HCT116 (cell line): ENCODE measurements around the gene NUCB1. TPM values are rescaled to one million over a fixed set of nuclear protein-coding genes. Genes with fewer than 3 reads are reported as not detected.

Experiments used
- ATAC-seq: fragments of 200-7000 bp; cut with Tn5 transposase; 2 replicates; pipeline ENCODE4 v1.9.1; 2020; ENCODE audit warnings: mild to moderate bottlenecking, moderate library complexity
- BruUV-seq: library from RNA; stranded (reverse); fragments of 400-500 nt; replicated peaks from 2 replicates; lab custom pipeline; 2021; lab: Mats Ljungman, UMichigan
- CTCF ChIA-PET: fragments of 300-600 bp; sonication (Branson Sonifier 250); formaldehyde crosslinking; loops from one replicate; lab custom pipeline; 2021; ENCODE audit warnings: antibody characterized with exemption; lab: Charles Lee
- POLR2A ChIA-PET: fragments of 300-600, 350-600 bp; sonication (Branson Sonifier 250); formaldehyde crosslinking; loops from one replicate; lab custom pipeline; 2021; ENCODE audit warnings: antibody characterized with exemption; lab: Charles Lee
- RAD21 ChIA-PET, 2 experiments: fragments of 300-600 bp; sonication (Branson Sonifier 250); formaldehyde crosslinking; loops; one replicate each; lab custom pipeline; 2023; ENCODE audit warnings: low total read pairs in 2 of 2; ENCODE audit not compliant: uncharacterized antibody in 2 of 2, unreplicated experiment in 2 of 2, low non-redundant PET in 1 of 2; lab: Charles Lee
- DNase-seq: peaks from one replicate; pipeline ENCODE4 v3.0.0-alpha.2; 2010; ENCODE audit warnings: low read depth, low spot score
- H2AFZ ChIP-seq: fragments of 200-600 bp; shearing (Covaris generic), sonication (generic); 2 replicates; pipeline ENCODE4 v1.6.1; 2017; ENCODE audit warnings: low read depth, mixed run types, mixed read lengths, antibody characterized with exemption, low read length; ENCODE audit not compliant: poor library complexity, severe bottlenecking
- H3K27ac ChIP-seq: 2 replicates; pipeline ENCODE4 v1.5.1; 2012; ENCODE audit warnings: low read depth, low read length
- H3K27me3 ChIP-seq: fragments of 200-600 bp; sonication (generic); 2 replicates; pipeline ENCODE4 v1.6.1; 2016; ENCODE audit warnings: mixed run types, low read length, mixed read lengths; ENCODE audit not compliant: insufficient read depth
- H3K36me3 ChIP-seq, 2 experiments: fragments of 200-500 bp in 1 of 2; fragments of 200-600 bp in 1 of 2; sonication (Bioruptor generic) in 1 of 2; sonication (generic) in 1 of 2; 2 replicates each; pipeline versions ENCODE4 v1.5.1 to v1.6.1; 2014 to 2016; ENCODE audit warnings: low read length in 2 of 2, inconsistent platforms in 1 of 2, mixed read lengths in 1 of 2, mixed run types in 1 of 2; ENCODE audit not compliant: insufficient read depth in 2 of 2, control insufficient read depth in 1 of 2
- H3K4me1 ChIP-seq, 2 experiments: fragments of 200-600 bp in 1 of 2; sonication (generic) in 1 of 2; 2 replicates each; pipeline versions ENCODE4 v1.5.1 to v1.6.1; 2012 to 2017; ENCODE audit warnings: low read length in 2 of 2, inconsistent platforms in 1 of 2, mild to moderate bottlenecking in 1 of 2, mixed read lengths in 1 of 2, mixed run types in 1 of 2, moderate library complexity in 1 of 2; ENCODE audit not compliant: insufficient read depth in 2 of 2, control insufficient read depth in 1 of 2
- H3K4me2 ChIP-seq: fragments of 200-600 bp; sonication (generic); 2 replicates; pipeline ENCODE4 v1.6.1; 2017; ENCODE audit warnings: mixed run types, low read length, mixed read lengths
- H3K4me3 ChIP-seq, 2 experiments: fragments of 200-600 bp in 1 of 2; sonication (generic) in 1 of 2; replicated peaks in 1 of 2; 2 replicates each; pipeline ENCODE4 v1.5.1; 2011 to 2016; ENCODE audit warnings: low read length in 2 of 2, control low read depth in 1 of 2, low read depth in 1 of 2, mild to moderate bottlenecking in 1 of 2, mixed read lengths in 1 of 2, mixed run types in 1 of 2
- H3K79me2 ChIP-seq: fragments of 200-600 bp; sonication (generic); 2 replicates; pipeline ENCODE4 v1.6.1; 2017; ENCODE audit warnings: mild to moderate bottlenecking, mixed run types, low read length, moderate library complexity, mixed read lengths; ENCODE audit not compliant: insufficient read depth
- H3K9ac ChIP-seq: fragments of 200-600 bp; sonication (generic); 2 replicates; pipeline ENCODE4 v1.6.1; 2016; ENCODE audit warnings: low read length, mixed read lengths
- H3K9me2 ChIP-seq: fragments of 200-600 bp; sonication (generic), shearing (Covaris generic); 2 replicates; pipeline ENCODE4 v1.6.1; 2017; ENCODE audit warnings: mixed run types, mild to moderate bottlenecking, moderate library complexity; ENCODE audit not compliant: insufficient read depth
- H3K9me3 ChIP-seq, 2 experiments: fragments of 200-500 bp in 1 of 2; fragments of 200-600 bp in 1 of 2; sonication (Bioruptor generic) in 1 of 2; sonication (generic) in 1 of 2; 2 replicates each; pipeline ENCODE4 v1.6.1; 2014 to 2017; ENCODE audit warnings: low read length in 2 of 2, mixed read lengths in 2 of 2, inconsistent platforms in 1 of 2, low read depth in 1 of 2, mild to moderate bottlenecking in 1 of 2, mixed run types in 1 of 2, moderate library complexity in 1 of 2; ENCODE audit not compliant: control insufficient read depth in 1 of 2, insufficient read depth in 1 of 2
- H4K20me1 ChIP-seq: fragments of 200-600 bp; sonication (generic), shearing (Covaris generic); 2 replicates; pipeline ENCODE4 v1.6.1; 2017; ENCODE audit warnings: mixed run types, mild to moderate bottlenecking, moderate library complexity; ENCODE audit not compliant: insufficient read depth
- CBX3 ChIP-seq: IDR thresholded peaks from 2 replicates; pipeline ENCODE4 v1.6.1; 2012; ENCODE audit warnings: low read depth
- CTCF ChIP-seq, 3 experiments: fragments of 200-600 bp in 1 of 3; sonication (generic) in 1 of 3; IDR thresholded peaks in 2 of 3; conservative IDR thresholded peaks in 1 of 3; 2 replicates each; pipeline ENCODE4 v1.5.1; 2012 to 2017; ENCODE audit warnings: low read depth in 2 of 3, low read length in 2 of 3, antibody characterized with exemption in 1 of 3, borderline replicate concordance in 1 of 3, control low read depth in 1 of 3, mild to moderate bottlenecking in 1 of 3, mixed read lengths in 1 of 3, mixed run types in 1 of 3, moderate library complexity in 1 of 3; ENCODE audit not compliant: insufficient read depth in 1 of 3
- FOSL1 ChIP-seq: IDR thresholded peaks from 2 replicates; pipeline ENCODE4 v1.6.1; 2012; ENCODE audit warnings: low read depth
- JUND ChIP-seq: IDR thresholded peaks from 2 replicates; pipeline ENCODE4 v1.6.1; 2012
- POLR2AphosphoS5 ChIP-seq: IDR thresholded peaks from 2 replicates; pipeline ENCODE4 v1.6.1; 2011; ENCODE audit warnings: mild to moderate bottlenecking, low read depth, low read length, moderate library complexity
- RAD21 ChIP-seq: IDR thresholded peaks from 2 replicates; pipeline ENCODE4 v1.6.1; 2012; ENCODE audit warnings: low read depth, mild to moderate bottlenecking
- SIN3A ChIP-seq: IDR thresholded peaks from 2 replicates; pipeline ENCODE4 v1.6.1; 2012; ENCODE audit warnings: low read depth
- SP1 ChIP-seq: IDR thresholded peaks from 2 replicates; pipeline ENCODE4 v1.6.1; 2012; ENCODE audit warnings: low read depth
- TCF7L2 ChIP-seq: IDR thresholded peaks from 2 replicates; pipeline ENCODE4 v1.7.0; 2011; ENCODE audit warnings: borderline replicate concordance, inconsistent platforms; ENCODE audit not compliant: insufficient read depth, insufficient read length; ENCODE audit errors: extremely low read depth
- YY1 ChIP-seq: IDR thresholded peaks from 2 replicates; pipeline ENCODE4 v1.6.1; 2011; ENCODE audit warnings: low read length, low read depth, moderate library complexity, mild to moderate bottlenecking; ENCODE audit not compliant: insufficient replicate concordance; ENCODE audit errors: extremely low read depth
- ZFX ChIP-seq: fragments of 450-650 bp; IDR thresholded peaks from 2 replicates; pipeline ENCODE4 v1.6.1; 2017
- ZNF274 ChIP-seq: fragments of 200-500 bp; sonication (Bioruptor generic); IDR thresholded peaks from 2 replicates; pipeline ENCODE4 v1.6.1; 2014; ENCODE audit warnings: mild to moderate bottlenecking, low read depth, low read length, inconsistent platforms
- intact Hi-C: fragments of 100-400 bp; cut with micrococcal nuclease; formaldehyde crosslinking; loops from 2 replicates; pipeline ENCODE4 v1.10.0; 2022
- total RNA-seq: library from RNA; stranded (reverse); gene quantifications from one replicate; pipeline ENCODE4 v1.2.1, GENCODE V29; 2021; ENCODE audit not compliant: unreplicated experiment
- TF ChIP-seq, protein P1 (sequence below): IDR thresholded peaks from 2 replicates; pipeline ENCODE4 v1.6.1; 2012; ENCODE audit warnings: low read depth

NUCB1 gene
- total RNA-seq, 1 experiment from 2014 or later, result 88.8 TPM

DNA sequence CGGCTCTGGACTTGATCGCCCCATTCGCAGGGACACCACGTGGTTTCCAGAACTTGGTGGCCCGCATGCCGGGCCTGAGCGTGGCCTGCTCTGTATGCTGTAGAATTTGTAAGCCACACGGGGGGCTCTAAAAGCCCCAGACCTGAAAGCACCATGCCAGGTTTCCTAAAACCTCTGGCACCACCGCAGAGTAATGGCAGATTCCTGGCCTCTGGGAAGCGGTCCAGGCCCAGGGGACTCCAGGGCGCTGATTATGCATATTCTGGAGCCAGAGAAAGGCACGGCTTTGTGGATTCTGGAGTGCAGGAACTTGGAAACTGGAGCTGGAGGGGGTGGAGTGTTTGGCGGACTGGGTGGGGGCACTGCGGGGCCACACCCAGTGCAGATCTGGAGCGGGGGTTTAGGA lies 68.7 kb downstream of the NUCB1 start (continued):
- TF ChIP-seq, protein P1, sequence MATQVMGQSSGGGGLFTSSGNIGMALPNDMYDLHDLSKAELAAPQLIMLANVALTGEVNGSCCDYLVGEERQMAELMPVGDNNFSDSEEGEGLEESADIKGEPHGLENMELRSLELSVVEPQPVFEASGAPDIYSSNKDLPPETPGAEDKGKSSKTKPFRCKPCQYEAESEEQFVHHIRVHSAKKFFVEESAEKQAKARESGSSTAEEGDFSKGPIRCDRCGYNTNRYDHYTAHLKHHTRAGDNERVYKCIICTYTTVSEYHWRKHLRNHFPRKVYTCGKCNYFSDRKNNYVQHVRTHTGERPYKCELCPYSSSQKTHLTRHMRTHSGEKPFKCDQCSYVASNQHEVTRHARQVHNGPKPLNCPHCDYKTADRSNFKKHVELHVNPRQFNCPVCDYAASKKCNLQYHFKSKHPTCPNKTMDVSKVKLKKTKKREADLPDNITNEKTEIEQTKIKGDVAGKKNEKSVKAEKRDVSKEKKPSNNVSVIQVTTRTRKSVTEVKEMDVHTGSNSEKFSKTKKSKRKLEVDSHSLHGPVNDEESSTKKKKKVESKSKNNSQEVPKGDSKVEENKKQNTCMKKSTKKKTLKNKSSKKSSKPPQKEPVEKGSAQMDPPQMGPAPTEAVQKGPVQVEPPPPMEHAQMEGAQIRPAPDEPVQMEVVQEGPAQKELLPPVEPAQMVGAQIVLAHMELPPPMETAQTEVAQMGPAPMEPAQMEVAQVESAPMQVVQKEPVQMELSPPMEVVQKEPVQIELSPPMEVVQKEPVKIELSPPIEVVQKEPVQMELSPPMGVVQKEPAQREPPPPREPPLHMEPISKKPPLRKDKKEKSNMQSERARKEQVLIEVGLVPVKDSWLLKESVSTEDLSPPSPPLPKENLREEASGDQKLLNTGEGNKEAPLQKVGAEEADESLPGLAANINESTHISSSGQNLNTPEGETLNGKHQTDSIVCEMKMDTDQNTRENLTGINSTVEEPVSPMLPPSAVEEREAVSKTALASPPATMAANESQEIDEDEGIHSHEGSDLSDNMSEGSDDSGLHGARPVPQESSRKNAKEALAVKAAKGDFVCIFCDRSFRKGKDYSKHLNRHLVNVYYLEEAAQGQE, result no peak

DNA sequence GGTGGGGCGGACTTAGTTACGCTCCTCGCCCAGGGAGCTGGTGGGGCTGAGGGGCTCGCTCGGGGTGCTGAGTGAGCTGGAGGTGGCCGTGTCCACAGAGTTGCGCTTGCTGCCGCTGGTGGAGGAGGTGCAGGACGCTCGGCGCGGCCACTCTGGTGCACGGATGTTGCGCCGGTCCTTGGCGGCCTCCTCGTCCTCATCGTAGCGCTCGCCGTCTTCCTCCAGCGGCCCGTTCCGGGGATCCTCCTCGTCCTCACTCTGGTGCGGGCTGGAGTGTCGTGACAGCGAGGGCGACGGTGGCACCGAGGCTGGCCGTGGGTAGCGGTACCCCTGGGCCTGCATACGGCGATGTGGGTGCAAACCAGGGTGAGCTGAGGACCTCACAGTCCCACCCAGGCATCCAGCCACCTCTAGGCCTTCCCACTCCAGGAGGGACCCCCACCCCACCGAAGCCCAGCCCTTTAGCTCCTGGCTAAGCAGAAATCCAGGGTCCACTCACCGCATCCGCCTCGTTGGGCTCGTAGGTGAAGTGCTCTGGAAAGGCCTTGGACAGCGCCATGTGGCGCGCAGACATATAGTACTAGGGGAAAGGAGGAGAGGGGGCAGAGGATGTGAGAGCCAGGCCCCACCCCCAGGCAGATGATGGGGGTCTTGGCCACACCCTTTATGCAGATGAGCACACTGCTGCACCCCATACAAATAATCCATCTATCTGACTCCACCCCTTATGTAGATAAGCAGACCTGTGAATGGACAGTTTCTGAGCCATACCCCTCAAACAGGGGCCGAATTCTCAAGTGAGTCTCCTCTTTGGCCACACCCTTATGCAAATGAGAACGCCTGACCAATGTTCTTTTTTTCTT lies 69.4 kb downstream of the NUCB1 start:
- peaks cover 14 to 36% of the 10 kb centered on the region in 2 experiments; a peak in 3 of 4 replicates for H3K36me3 ChIP-seq
- H3K9me2 ChIP-seq, result no peaks in the 10 kb centered on the region
- H2AFZ ChIP-seq, result no peak overlapping the region
- no peak overlapping the region for H3K4me2 ChIP-seq
- H3K4me1 ChIP-seq, result peaks cover 3 to 27% of the 10 kb centered on the region in 2 experiments
- H3K9ac ChIP-seq, result no peak overlapping the region
- intact Hi-C loops, result loop anchor here (5.0 kb wide), 1 partner anchor 97 kb away; the partner anchor contains the start of gene PPP1R15A
- ATAC-seq (no peak), DNase-seq (no peak)
- H3K27ac ChIP-seq, result no peak overlapping the region
- RAD21 ChIA-PET, result no interaction called here
- BruUV-seq, result no TSS peak
- H3K9me3 ChIP-seq, result no peaks in the 10 kb centered on the region
- H4K20me1 ChIP-seq, result peaks cover 9% of the 10 kb centered on the region; the same call in 1 of the 2 replicates
- no peak overlapping the region for H3K4me3 ChIP-seq
- CTCF ChIA-PET, result interaction anchor here (1.3 to 3.2 kb wide), 6 partner anchors 8 to 174 kb away, joined by 7 to 28 read pairs (median 13); partner anchors contain the start of genes GYS1, PPP1R15A and RUVBL2
- POLR2A ChIA-PET, result interaction anchor here (0.5 to 1.9 kb wide), 2 partner anchors 24 to 131 kb away, joined by 5 to 11 read pairs; partner anchors contain the start of genes GYS1 and RUVBL2
- H3K27me3 ChIP-seq, result no peaks in the 10 kb centered on the region
- H3K79me2 ChIP-seq, result peaks cover 16% of the 10 kb centered on the region
- TF ChIP-seq CBX3 (no peak), SIN3A (no peak), ZNF274 (no peak), TCF7L2 (no peak), JUND (no peak), CTCF (IDR thresholded peaks at IDR 0.05 in 2 of 3, conservative IDR thresholded peaks at IDR 0.05 in 1 of 3; ENCODE audit: borderline replicate concordance in 1 of 3, insufficient read depth in 1 of 3, low read depth in 2 of 3, low read length in 2 of 3) (no peak), FOSL1 (no peak), RAD21 (no peak), POLR2AphosphoS5 (no peak), YY1 (no peak), SP1 (no peak), ZFX (no peak)
- TF ChIP-seq, protein P1, result no peak
